BJ (cell line): ENCODE data around the gene PRKACB. TPM values are rescaled to one million over a fixed set of nuclear protein-coding genes. Genes with fewer than 3 reads are reported as not detected.

Source experiments
- CTCF ChIA-PET: fragments of 350-600 bp; formaldehyde crosslinking; extraction: SDS; loops from one replicate; lab custom pipeline; 2021; ENCODE audit warnings: antibody characterized with exemption, inconsistent platforms; lab: Yijun Ruan, JAX
- POLR2A ChIA-PET: fragments of 300-600 bp; sonication (Branson Sonifier 250); formaldehyde crosslinking; extraction: SDS; loops from one replicate; lab custom pipeline; 2021; ENCODE audit warnings: antibody characterized with exemption; lab: Charles Lee
- DNase-seq: peaks from one replicate; pipeline ENCODE4 v3.0.0-alpha.2; 2011; ENCODE audit warnings: low read depth
- H3K27me3 ChIP-seq: 2 replicates; pipeline ENCODE4 v1.6.0; 2011; ENCODE audit warnings: low read length; ENCODE audit not compliant: control insufficient read depth, insufficient read depth
- H3K36me3 ChIP-seq: 2 replicates; pipeline ENCODE4 v1.5.1; 2011; ENCODE audit warnings: low read length; ENCODE audit not compliant: control insufficient read depth, insufficient read depth
- H3K4me3 ChIP-seq: 2 replicates; pipeline ENCODE4 v1.5.1; 2011; ENCODE audit warnings: low read depth, mild to moderate bottlenecking, control low read depth, low read length
- CTCF ChIP-seq: IDR thresholded peaks from 2 replicates; pipeline ENCODE4 v1.5.1; 2011; ENCODE audit warnings: low read depth, mild to moderate bottlenecking, control low read depth, inconsistent platforms, low read length, moderate library complexity; ENCODE audit not compliant: insufficient read depth
- polyA plus RNA-seq: library from polyadenylated mRNA; depleted of rRNA; stranded (reverse); fragments of >200 nt; gene quantifications from 2 replicates; pipeline ENCODE4 v1.2.3, GENCODE V29; 2011

PRKACB gene
- polyA plus RNA-seq, 1 experiment = 8.4 TPM

GRCh38 chr1:84107955-84108354 lies 36.1 kb upstream of the PRKACB start:
- CTCF ChIA-PET = interaction anchor here (0.6 to 0.9 kb wide), 2 partner anchors 12 to 843 kb away, joined by 3 read pairs; no protein-coding TSS in a partner anchor
- DNase-seq = no peak
- Histone ChIP-seq H3K4me3 (no peak overlapping the region), H3K27me3 (no peaks in the 10 kb centered on the region), H3K36me3 (no peaks in the 10 kb centered on the region)
- TF ChIP-seq CTCF = no peak
- POLR2A ChIA-PET = interaction anchor here (0.5 to 0.6 kb wide), 2 partner anchors 11 to 65 kb away, joined by 3 read pairs; no protein-coding TSS in a partner anchor

DNA sequence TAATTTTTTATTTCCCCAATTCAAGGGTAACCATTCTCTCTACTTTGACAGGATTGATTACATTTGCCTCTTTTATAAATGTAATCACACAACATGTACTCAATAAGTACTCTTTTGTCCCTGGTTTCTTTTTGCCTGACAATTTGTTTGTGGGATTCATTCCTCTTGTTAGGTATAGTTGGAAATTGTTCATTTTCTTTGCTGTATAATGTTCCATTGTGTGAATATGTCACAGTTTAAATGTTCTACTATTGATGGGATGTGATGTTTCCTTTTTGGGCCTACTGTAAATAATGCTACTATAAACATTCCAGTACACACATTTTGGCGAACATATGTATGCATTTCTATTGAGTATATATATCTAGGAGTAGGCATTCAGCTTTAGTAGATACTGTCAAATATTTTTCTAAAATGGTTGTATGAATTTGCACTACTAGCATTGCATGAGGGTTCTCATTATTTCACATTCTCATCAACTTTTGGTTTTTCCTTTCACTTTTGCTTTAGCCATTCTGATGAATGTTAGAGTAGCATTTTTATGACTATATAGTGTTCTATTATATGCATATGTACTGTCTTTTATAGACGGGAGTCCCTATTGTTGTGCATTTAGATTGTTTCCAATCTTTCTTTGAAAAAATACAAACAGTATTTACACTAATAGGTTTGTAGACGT lies 35.0 kb upstream of the PRKACB start:
- Histone ChIP-seq H3K27me3 (no peaks in the 10 kb centered on the region), H3K4me3 (no peak overlapping the region), H3K36me3 (no peaks in the 10 kb centered on the region)
- POLR2A ChIA-PET = no interaction called here
- TF ChIP-seq CTCF = no peak
- CTCF ChIA-PET = no interaction called here
- DNase-seq = no peak

DNA sequence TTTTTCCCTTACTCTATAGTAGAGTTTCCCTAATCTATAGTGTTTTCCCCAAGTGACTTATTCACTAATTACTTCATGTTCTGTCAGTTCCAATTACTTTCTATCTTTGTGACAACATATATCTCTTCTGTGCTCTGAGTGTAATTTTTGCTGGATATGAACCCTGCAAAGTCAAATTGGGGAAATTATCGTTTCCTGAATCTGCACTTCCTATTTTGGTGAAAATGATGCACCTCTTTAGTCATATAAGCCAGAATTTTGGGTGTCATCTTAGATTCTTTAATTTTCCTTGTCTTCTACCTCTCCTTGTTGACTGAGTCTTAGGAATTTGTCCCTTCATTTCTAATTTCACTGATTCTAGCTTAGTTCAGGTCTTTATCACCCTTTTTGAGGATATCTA lies 33.4 kb upstream of the PRKACB start:
- TF ChIP-seq CTCF = no peak
- ChIA-PET POLR2A (no interaction called here), CTCF (no interaction called here)

GRCh38 chr1:84116558-84116957 lies 27.5 kb upstream of the PRKACB start:
- H3K4me3 ChIP-seq = no peak overlapping the region
- CTCF ChIA-PET = interaction anchor here (1.2 kb wide), 1 partner anchor 13 kb away, joined by 3 read pairs; no protein-coding TSS in a partner anchor
- no peaks in the 10 kb centered on the region for H3K27me3 ChIP-seq
- DNase-seq = no peak
- TF ChIP-seq CTCF = no peak
- POLR2A ChIA-PET = no interaction called here
- H3K36me3 ChIP-seq = no peaks in the 10 kb centered on the region

More for the DNA sequence above, 33.4 kb upstream of the PRKACB start:
- Histone ChIP-seq H3K4me3 (no peak overlapping the region), H3K36me3 (no peaks in the 10 kb centered on the region), H3K27me3 (no peaks in the 10 kb centered on the region)
- DNase-seq = no peak

GRCh38 chr1:84117868-84118267 lies 26.2 kb upstream of the PRKACB start:
- POLR2A ChIA-PET = interaction anchor here (0.7 kb wide), 1 partner anchor 209 kb away, joined by 5 read pairs; no protein-coding TSS in a partner anchor
- no peak for TF ChIP-seq CTCF
- Histone ChIP-seq H3K27me3 (no peaks in the 10 kb centered on the region), H3K4me3 (no peak overlapping the region), H3K36me3 (no peaks in the 10 kb centered on the region)
- CTCF ChIA-PET = interaction anchor here (0.8 kb wide), 1 partner anchor 9 kb away, joined by 4 read pairs; no protein-coding TSS in a partner anchor
- DNase-seq = no peak
